C4-2B (cell line): Measurements from ENCODE around the gene SEPTIN10.

Source experiments
- ZFX ChIP-seq: fragments of 450-650 bp; IDR thresholded peaks from 2 replicates; pipeline ENCODE4 v1.6.1; 2017
- TF ChIP-seq, protein P1 (sequence below): fragments of 450-650 bp; conservative IDR thresholded peaks from 2 replicates; pipeline ENCODE4 v1.5.1; 2017; ENCODE audit warnings: mild to moderate bottlenecking

DNA sequence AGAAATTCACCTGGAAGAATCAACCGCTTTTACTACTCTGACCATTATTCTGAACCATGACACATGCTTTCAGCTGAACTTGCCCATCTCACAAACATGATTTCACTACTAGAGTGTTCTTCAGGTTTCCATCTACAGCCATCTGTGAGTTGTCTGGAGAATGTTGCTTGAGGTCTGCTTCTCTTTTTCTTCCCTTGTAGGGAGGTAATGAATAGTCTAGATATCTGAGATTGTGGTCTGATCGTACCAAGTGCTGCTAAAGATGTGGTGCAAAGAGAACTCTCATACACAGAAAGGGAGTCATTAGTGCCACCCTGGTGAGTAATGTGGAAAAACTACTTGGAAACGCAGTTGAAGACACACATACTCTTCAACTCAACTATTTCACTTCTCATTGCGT, 10.6 kb upstream of the SEPTIN10 start:
- TF ChIP-seq, protein P1, sequence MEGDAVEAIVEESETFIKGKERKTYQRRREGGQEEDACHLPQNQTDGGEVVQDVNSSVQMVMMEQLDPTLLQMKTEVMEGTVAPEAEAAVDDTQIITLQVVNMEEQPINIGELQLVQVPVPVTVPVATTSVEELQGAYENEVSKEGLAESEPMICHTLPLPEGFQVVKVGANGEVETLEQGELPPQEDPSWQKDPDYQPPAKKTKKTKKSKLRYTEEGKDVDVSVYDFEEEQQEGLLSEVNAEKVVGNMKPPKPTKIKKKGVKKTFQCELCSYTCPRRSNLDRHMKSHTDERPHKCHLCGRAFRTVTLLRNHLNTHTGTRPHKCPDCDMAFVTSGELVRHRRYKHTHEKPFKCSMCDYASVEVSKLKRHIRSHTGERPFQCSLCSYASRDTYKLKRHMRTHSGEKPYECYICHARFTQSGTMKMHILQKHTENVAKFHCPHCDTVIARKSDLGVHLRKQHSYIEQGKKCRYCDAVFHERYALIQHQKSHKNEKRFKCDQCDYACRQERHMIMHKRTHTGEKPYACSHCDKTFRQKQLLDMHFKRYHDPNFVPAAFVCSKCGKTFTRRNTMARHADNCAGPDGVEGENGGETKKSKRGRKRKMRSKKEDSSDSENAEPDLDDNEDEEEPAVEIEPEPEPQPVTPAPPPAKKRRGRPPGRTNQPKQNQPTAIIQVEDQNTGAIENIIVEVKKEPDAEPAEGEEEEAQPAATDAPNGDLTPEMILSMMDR = no peak
- no peak for TF ChIP-seq ZFX
